WTC11 (cell line): ENCODE results near the gene CADM2. TPM values are rescaled to one million over a fixed set of nuclear protein-coding genes. Genes with fewer than 3 reads are reported as not detected.

Experiments used
- ATAC-seq: fragments of 200-7000 bp; cut with Tn5 transposase; 2 replicates; pipeline ENCODE4 v1.10.0; 2021; ENCODE audit warnings: mild to moderate bottlenecking, moderate library complexity
- CTCF ChIA-PET: fragments of 300-600 bp; sonication (Branson Sonifier 250); formaldehyde crosslinking; loops from one replicate; lab custom pipeline; 2021; ENCODE audit warnings: antibody characterized with exemption; lab: Charles Lee
- POLR2A ChIA-PET: fragments of 350-600 bp; sonication (Branson Sonifier 250); formaldehyde crosslinking; loops from one replicate; lab custom pipeline; 2021; ENCODE audit warnings: antibody characterized with exemption; lab: Charles Lee
- DNase-seq: peaks from one replicate; pipeline ENCODE4 v3.0.0; 2021; ENCODE audit warnings: low spot score
- H3K27ac Mint-ChIP-seq: 2 replicates; pipeline ENCODE4 v1.8.0; 2021; ENCODE audit warnings: mixed read lengths
- H3K27me3 Mint-ChIP-seq: 2 replicates; pipeline ENCODE4 v1.8.0; 2021; ENCODE audit warnings: low read depth, mild to moderate bottlenecking, moderate library complexity, mixed read lengths
- H3K36me3 Mint-ChIP-seq: 2 replicates; pipeline ENCODE4 v1.8.0; 2021; ENCODE audit warnings: mixed read lengths
- H3K4me1 Mint-ChIP-seq: 2 replicates; pipeline ENCODE4 v1.8.0; 2022; ENCODE audit warnings: mixed read lengths
- H3K4me3 Mint-ChIP-seq: 2 replicates; pipeline ENCODE4 v1.8.0; 2021; ENCODE audit warnings: mild to moderate bottlenecking, moderate library complexity, mixed read lengths
- H3K9me3 Mint-ChIP-seq: 2 replicates; pipeline ENCODE4 v1.8.0; 2021; ENCODE audit warnings: mixed read lengths
- ARID4B ChIP-seq: sonication (generic); formaldehyde crosslinking; IDR thresholded peaks from 2 replicates; pipeline ENCODE4 v1.8.0; 2023; ENCODE audit warnings: missing genetic modification reagents, mild to moderate bottlenecking, borderline replicate concordance
- CREB1 ChIP-seq: sonication (generic); formaldehyde crosslinking; IDR thresholded peaks from 2 replicates; pipeline ENCODE4 v1.8.0; 2023; ENCODE audit warnings: mild to moderate bottlenecking, missing genetic modification reagents
- CTCF ChIP-seq: fragments of 200-600 bp; IDR thresholded peaks from 2 replicates; pipeline ENCODE4 v1.8.0; 2022; ENCODE audit warnings: antibody characterized with exemption
- HMGA2 ChIP-seq: fragments of 250-450 bp; sonication (Bioruptor Pico); IDR thresholded peaks from 2 replicates; pipeline ENCODE4 v1.4.0; 2021; ENCODE audit warnings: mild to moderate bottlenecking, moderate library complexity
- JAZF1 ChIP-seq: fragments of 250-450 bp; sonication (Bioruptor Pico); IDR thresholded peaks from 2 replicates; pipeline ENCODE4 v1.9.0; 2021; ENCODE audit warnings: moderate library complexity, mild to moderate bottlenecking, inconsistent platforms
- KAT7 ChIP-seq: sonication (generic); formaldehyde crosslinking; IDR thresholded peaks from 2 replicates; pipeline ENCODE4 v1.8.1; 2023; ENCODE audit warnings: missing genetic modification reagents, mild to moderate bottlenecking, borderline replicate concordance
- PRDM15 ChIP-seq: sonication (generic); formaldehyde crosslinking; IDR thresholded peaks from 2 replicates; pipeline ENCODE4 v1.8.0; 2022; ENCODE audit warnings: missing genetic modification reagents
- SMAD3 ChIP-seq: sonication (generic); formaldehyde crosslinking; IDR thresholded peaks from 2 replicates; pipeline ENCODE4 v1.8.0; 2022; ENCODE audit warnings: missing genetic modification reagents, mild to moderate bottlenecking, borderline replicate concordance
- SMAD4 ChIP-seq: sonication (generic); formaldehyde crosslinking; IDR thresholded peaks from 2 replicates; pipeline ENCODE4 v1.8.0; 2022; ENCODE audit warnings: mild to moderate bottlenecking, missing genetic modification reagents
- ZNF416 ChIP-seq: fragments of 250-450 bp; sonication (Bioruptor Pico); IDR thresholded peaks from 2 replicates; pipeline ENCODE4 v1.9.0; 2021; ENCODE audit warnings: mild to moderate bottlenecking, inconsistent platforms
- ZNF423 ChIP-seq: fragments of 250-450 bp; sonication (Bioruptor Pico); IDR thresholded peaks from 2 replicates; pipeline ENCODE4 v2.1.2; 2022; ENCODE audit warnings: mild to moderate bottlenecking, moderate library complexity
- ZNF671 ChIP-seq: fragments of 250-450 bp; sonication (Bioruptor Pico); IDR thresholded peaks from 2 replicates; pipeline ENCODE4 v1.8.0; 2021; ENCODE audit warnings: mild to moderate bottlenecking
- ZSCAN18 ChIP-seq: fragments of 250-450 bp; sonication (Bioruptor Pico); IDR thresholded peaks from 2 replicates; pipeline ENCODE4 v2.1.2; 2022; ENCODE audit warnings: mild to moderate bottlenecking, moderate library complexity
- total RNA-seq: library from RNA; stranded (reverse); gene quantifications from 3 replicates; pipeline ENCODE4 v1.2.3, GENCODE V29; 2021

The CADM2 gene
- total RNA-seq, 1 experiment from 2014 or later, result 18.8 TPM

DNA sequence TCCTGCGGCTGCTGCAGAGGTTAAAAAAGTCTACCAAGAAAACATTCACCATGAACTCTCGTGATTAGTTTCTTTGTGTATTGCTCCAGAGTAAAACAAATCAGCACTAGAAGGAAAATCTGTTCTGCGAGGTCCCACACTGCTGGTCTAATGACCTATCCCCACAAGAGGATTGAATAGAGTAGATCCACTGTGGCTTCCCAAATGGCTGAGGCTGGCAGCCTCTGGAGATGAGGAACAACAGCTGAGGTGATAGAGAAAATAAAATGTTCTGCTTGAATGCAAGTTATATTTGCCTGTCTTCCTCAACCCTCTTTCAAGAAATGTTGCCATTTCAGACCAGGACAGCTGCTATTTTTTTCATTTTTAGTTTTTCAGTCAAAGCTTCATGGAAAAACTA lies 883.3 kb downstream of the CADM2 start:
- no peak overlapping the region for H3K4me3 Mint-ChIP-seq
- CTCF ChIA-PET, result no interaction called here

More for the DNA sequence above, 883.3 kb downstream of the CADM2 start:
- POLR2A ChIA-PET, result no interaction called here
- no peak overlapping the region for H3K27ac Mint-ChIP-seq
- TF ChIP-seq PRDM15 (CRISPR knock-in tag), result no peak
- TF ChIP-seq ARID4B (CRISPR knock-in tag), result no peak
- TF ChIP-seq CTCF, result no peak
- TF ChIP-seq CREB1 (CRISPR knock-in tag), result no peak
- TF ChIP-seq KAT7 (CRISPR knock-in tag), result no peak
- no peak for TF ChIP-seq SMAD4
- TF ChIP-seq ZNF416, result no peak
- no peak for TF ChIP-seq ZSCAN18 (CRISPR knock-in tag)
- no peak for TF ChIP-seq ZNF423 (CRISPR knock-in tag)
- TF ChIP-seq HMGA2 (CRISPR knock-in tag), result no peak
- no peak for TF ChIP-seq SMAD3 (CRISPR knock-in tag)
- TF ChIP-seq ZNF671 (CRISPR knock-in tag), result no peak
- no peak for TF ChIP-seq JAZF1
- TF ChIP-seq, all 79 proteins: peak for 0
- Mint-ChIP-seq H3K27me3 (no peaks in the 10 kb centered on the region), H3K36me3 (no peaks in the 10 kb centered on the region), H3K4me1 (peaks cover 9% of the 10 kb centered on the region), H3K9me3 (no peaks in the 10 kb centered on the region)
- ATAC-seq, result no peak
- DNase-seq, result no peak
